PFSK-1 (cell line): ENCODE measurements around the gene SHC4.

ENCODE experiments used
- FOXP2 ChIP-seq: optimal IDR thresholded peaks from 2 replicates; pipeline ENCODE3; 2011; ENCODE audit warnings: borderline replicate concordance, control low read depth, inconsistent platforms; ENCODE audit not compliant: insufficient read depth; ENCODE audit errors: extremely low read length, extremely low read depth
- POLR2AphosphoS5 ChIP-seq: IDR thresholded peaks from 2 replicates; pipeline ENCODE4 v1.6.1; 2012; ENCODE audit warnings: low read depth, mild to moderate bottlenecking, control low read depth, low read length, moderate library complexity
- REST ChIP-seq, 2 experiments: IDR thresholded peaks; 2 replicates each; pipeline versions ENCODE4 v1.6.1 to v1.8.0; 2011 to 2012; ENCODE audit warnings: low read depth in 2 of 2, low read length in 2 of 2, control low read depth in 1 of 2, inconsistent platforms in 1 of 2, mild to moderate bottlenecking in 1 of 2, moderate library complexity in 1 of 2; ENCODE audit not compliant: insufficient read depth in 1 of 2
- SIN3A ChIP-seq: IDR thresholded peaks from 2 replicates; pipeline ENCODE4 v1.6.1; 2012; ENCODE audit warnings: mild to moderate bottlenecking, low read length, moderate library complexity, borderline replicate concordance; ENCODE audit not compliant: insufficient read depth
- TAF1 ChIP-seq: IDR thresholded peaks from 2 replicates; pipeline ENCODE4 v1.6.1; 2012; ENCODE audit warnings: low read length, control low read depth, borderline replicate concordance; ENCODE audit not compliant: insufficient read depth

Gene SHC4

GRCh38 chr15:48928877-48929538 is 34.7 kb downstream of the SHC4 start:
- TF ChIP-seq POLR2AphosphoS5 (no peak), SIN3A (no peak), TAF1 (no peak), FOXP2 (no peak), REST (IDR thresholded peaks at IDR 0.05; ENCODE audit: insufficient read depth in 1 of 2, low read depth in 2 of 2, low read length in 2 of 2) (no peak)

GRCh38 chr15:48925714-48926223 is 38.0 kb downstream of the SHC4 start:
- TF ChIP-seq TAF1 (no peak), FOXP2 (peak; percentile 81), POLR2AphosphoS5 (peak; percentile 42; the same call in 1 of the 2 replicates), SIN3A (peak; percentile 95; the same call in 1 of the 2 replicates), REST (IDR thresholded peaks at IDR 0.05; ENCODE audit: insufficient read depth in 1 of 2, low read depth in 2 of 2, low read length in 2 of 2) (0 out of 4 replicates have a peak, but pooled peaks of 1 of the 2 experiments have one; percentile 21)

- TF ChIP-seq FOXP2 (no peak), REST (IDR thresholded peaks at IDR 0.05; ENCODE audit: insufficient read depth in 1 of 2, low read depth in 2 of 2, low read length in 2 of 2) (no peak), SIN3A (no peak), POLR2AphosphoS5 (no peak), TAF1 (no peak)
Observed at GRCh38 chr15:48924528-48925393, 39.0 kb downstream of the SHC4 start.

GRCh38 chr15:48922046-48922445 is 41.7 kb downstream of the SHC4 start:
- TF ChIP-seq POLR2AphosphoS5 (no peak), REST (IDR thresholded peaks at IDR 0.05; ENCODE audit: insufficient read depth in 1 of 2, low read depth in 2 of 2, low read length in 2 of 2) (no peak), TAF1 (no peak), FOXP2 (no peak), SIN3A (no peak)
